ENCODE data around the gene NCOA3.

The NCOA3 gene

DNA sequence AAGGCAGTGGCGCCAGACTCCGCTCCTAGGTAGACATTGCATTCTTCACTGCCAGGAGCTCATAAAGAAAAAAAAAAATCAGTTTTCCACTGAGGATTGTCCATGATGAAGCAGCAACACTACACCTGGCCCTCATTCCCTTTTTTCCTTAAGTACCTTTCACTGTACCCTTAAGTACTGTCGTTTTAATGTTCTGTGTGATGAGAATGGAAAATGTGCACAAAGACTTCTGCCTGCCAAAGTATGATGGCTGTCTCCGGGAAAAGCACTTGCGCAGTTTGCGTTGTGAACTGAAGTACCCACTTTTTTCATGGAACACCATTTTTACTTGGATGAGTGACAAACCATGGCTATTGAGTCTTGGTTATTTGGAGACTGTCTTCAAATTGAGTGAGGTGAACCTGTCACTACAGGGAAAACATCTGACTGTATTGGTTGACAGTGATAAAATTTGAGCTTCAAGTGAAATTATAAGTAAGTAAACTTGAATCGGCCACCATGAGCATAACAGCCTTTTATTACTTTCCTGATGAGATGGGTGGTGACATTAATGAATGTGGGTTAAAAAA lies 104.8 kb downstream of the NCOA3 start:
- Histone ChIP-seq H3K36me3 (ENCODE audit: control insufficient read depth in 2 of 2, insufficient read depth in 2 of 2, low read length in 2 of 2) (no peaks in the 10 kb centered on the region), H3K4me1 (ENCODE audit: control insufficient read depth, insufficient read depth, low read length) (no peaks in the 10 kb centered on the region), H3K27me3 (ENCODE audit: control insufficient read depth in 1 of 2, insufficient read depth in 2 of 2, low read length in 2 of 2) (no peaks in the 10 kb centered on the region), H3K27ac (ENCODE audit: low read length) (no peak overlapping the region), H3K9me3 (ENCODE audit: control insufficient read depth in 2 of 2, low read length in 2 of 2) (no peaks in the 10 kb centered on the region), H3K4me3 (ENCODE audit: low read length in 2 of 2) (no peak overlapping the region), H3K9ac (ENCODE audit: low read length in 2 of 2) (no peak overlapping the region)

DNA sequence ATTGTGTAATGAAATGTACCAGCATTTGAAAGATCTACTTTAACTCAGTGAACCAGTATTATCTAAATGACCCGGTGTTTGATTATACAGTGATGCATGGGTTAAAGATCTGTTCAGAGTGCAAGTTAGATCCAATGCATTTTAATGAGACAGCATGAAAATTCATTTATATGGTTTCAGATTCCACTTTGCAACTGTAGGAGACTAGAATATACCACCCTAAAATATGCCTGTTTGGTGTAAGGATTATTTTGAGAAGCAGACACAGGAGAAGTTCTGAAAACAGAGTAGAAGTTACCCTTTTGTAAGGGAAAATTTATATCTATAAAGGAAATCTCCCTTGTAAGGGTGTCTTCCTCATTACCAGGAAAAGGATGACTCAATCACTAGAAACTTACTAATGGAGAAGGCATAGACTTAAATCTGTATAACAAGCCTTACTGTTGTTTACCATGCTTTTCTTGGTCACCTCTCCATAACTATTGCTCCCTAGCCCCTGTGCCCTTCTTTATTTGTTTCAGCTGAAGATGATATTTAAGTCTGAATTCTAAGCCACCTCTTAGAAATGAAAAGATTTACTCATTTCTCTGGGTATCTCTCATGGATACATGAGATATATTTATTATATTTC lies 105.4 kb downstream of the NCOA3 start:
- H3K4me3 ChIP-seq (ENCODE audit: low read length in 2 of 2), result no peak overlapping the region
- H3K36me3 ChIP-seq (ENCODE audit: control insufficient read depth in 2 of 2, insufficient read depth in 2 of 2, low read length in 2 of 2), result no peaks in the 10 kb centered on the region
- H3K27me3 ChIP-seq (ENCODE audit: control insufficient read depth in 1 of 2, insufficient read depth in 2 of 2, low read length in 2 of 2), result no peaks in the 10 kb centered on the region
- H3K4me1 ChIP-seq (ENCODE audit: control insufficient read depth, insufficient read depth, low read length), result no peaks in the 10 kb centered on the region
- no peak overlapping the region for H3K9ac ChIP-seq (ENCODE audit: low read length in 2 of 2)
- H3K9me3 ChIP-seq (ENCODE audit: control insufficient read depth in 2 of 2, low read length in 2 of 2), result no peaks in the 10 kb centered on the region
- H3K27ac ChIP-seq (ENCODE audit: low read length), result no peak overlapping the region

DNA sequence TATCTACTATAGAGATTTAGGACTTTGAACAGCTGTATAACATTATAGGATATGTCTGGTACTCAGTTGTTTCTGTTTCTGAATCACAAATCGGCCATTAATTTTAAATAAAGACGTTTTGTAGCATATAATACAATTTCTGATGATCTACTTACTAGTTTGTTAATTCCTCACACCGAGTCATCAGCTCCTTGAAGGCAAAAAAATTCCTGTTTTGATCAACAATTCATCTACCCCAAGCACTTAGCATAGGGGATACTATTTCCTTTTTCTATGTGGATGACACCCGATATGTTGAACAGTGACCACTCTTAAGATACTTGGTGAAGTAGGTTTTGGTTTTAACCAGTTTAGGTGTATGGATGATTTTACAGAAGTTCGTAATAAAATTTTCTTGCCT lies 107.3 kb downstream of the NCOA3 start:
- Histone ChIP-seq H3K9me3 (ENCODE audit: control insufficient read depth in 2 of 2, low read length in 2 of 2) (no peaks in the 10 kb centered on the region), H3K9ac (ENCODE audit: low read length in 2 of 2) (no peak overlapping the region), H3K4me1 (ENCODE audit: control insufficient read depth, insufficient read depth, low read length) (no peaks in the 10 kb centered on the region), H3K27me3 (ENCODE audit: control insufficient read depth in 1 of 2, insufficient read depth in 2 of 2, low read length in 2 of 2) (no peaks in the 10 kb centered on the region), H3K4me3 (ENCODE audit: low read length in 2 of 2) (no peak overlapping the region), H3K36me3 (ENCODE audit: control insufficient read depth in 2 of 2, insufficient read depth in 2 of 2, low read length in 2 of 2) (no peaks in the 10 kb centered on the region), H3K27ac (ENCODE audit: low read length) (no peak overlapping the region)

DNA sequence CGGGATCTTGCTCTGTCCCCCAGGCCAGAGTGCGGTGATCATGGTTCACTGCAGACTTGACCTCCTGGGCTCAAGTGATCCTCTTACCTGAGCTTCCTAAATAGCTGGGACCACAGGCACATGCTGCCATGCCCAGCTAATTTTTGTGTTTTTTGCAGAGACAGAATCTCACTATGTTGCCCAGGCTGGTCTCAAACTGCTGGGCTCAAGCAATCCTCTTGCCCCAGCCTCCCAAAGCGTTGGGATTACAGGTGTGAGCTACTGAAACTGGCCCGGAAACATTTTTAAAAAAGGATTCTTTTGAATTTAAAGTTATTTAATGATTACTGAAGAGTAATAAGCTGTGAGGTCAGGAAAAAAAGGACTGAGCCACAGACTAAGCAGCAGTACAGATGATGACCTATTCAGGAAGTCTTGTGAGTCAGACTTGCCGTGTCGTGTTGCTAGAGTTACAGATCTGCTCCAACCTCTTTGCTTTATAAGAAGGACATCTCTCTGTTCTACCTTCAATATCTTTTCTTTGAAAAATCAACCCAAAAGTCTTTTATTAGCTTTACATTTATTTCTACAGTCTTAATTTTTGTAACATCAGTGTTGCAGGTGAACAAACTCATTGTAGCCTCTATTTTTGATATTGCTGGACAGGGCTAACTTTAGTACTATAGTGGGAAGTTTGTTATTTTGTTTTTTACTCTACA lies 108.7 kb downstream of the NCOA3 start:
- H3K36me3 ChIP-seq (ENCODE audit: control insufficient read depth in 2 of 2, insufficient read depth in 2 of 2, low read length in 2 of 2), result no peaks in the 10 kb centered on the region
- no peaks in the 10 kb centered on the region for H3K27me3 ChIP-seq (ENCODE audit: control insufficient read depth in 1 of 2, insufficient read depth in 2 of 2, low read length in 2 of 2)
- H3K4me3 ChIP-seq (ENCODE audit: low read length in 2 of 2), result no peak overlapping the region
- H3K9ac ChIP-seq (ENCODE audit: low read length in 2 of 2), result no peak overlapping the region
- no peaks in the 10 kb centered on the region for H3K4me1 ChIP-seq (ENCODE audit: control insufficient read depth, insufficient read depth, low read length)
- no peak overlapping the region for H3K27ac ChIP-seq (ENCODE audit: low read length)
- H3K9me3 ChIP-seq (ENCODE audit: control insufficient read depth in 2 of 2, low read length in 2 of 2), result no peaks in the 10 kb centered on the region

- no peaks in the 10 kb centered on the region for H3K36me3 ChIP-seq (ENCODE audit: control insufficient read depth in 2 of 2, insufficient read depth in 2 of 2, low read length in 2 of 2)
- H3K4me1 ChIP-seq (ENCODE audit: control insufficient read depth, insufficient read depth, low read length), result no peaks in the 10 kb centered on the region
- no peak overlapping the region for H3K4me3 ChIP-seq (ENCODE audit: low read length in 2 of 2)
- H3K9me3 ChIP-seq (ENCODE audit: control insufficient read depth in 2 of 2, low read length in 2 of 2), result no peaks in the 10 kb centered on the region
- H3K9ac ChIP-seq (ENCODE audit: low read length in 2 of 2), result no peak overlapping the region
- H3K27ac ChIP-seq (ENCODE audit: low read length), result no peak overlapping the region
- no peaks in the 10 kb centered on the region for H3K27me3 ChIP-seq (ENCODE audit: control insufficient read depth in 1 of 2, insufficient read depth in 2 of 2, low read length in 2 of 2)
Observed at GRCh38 chr20:47610945-47611250, 109.2 kb downstream of the NCOA3 start.

DNA sequence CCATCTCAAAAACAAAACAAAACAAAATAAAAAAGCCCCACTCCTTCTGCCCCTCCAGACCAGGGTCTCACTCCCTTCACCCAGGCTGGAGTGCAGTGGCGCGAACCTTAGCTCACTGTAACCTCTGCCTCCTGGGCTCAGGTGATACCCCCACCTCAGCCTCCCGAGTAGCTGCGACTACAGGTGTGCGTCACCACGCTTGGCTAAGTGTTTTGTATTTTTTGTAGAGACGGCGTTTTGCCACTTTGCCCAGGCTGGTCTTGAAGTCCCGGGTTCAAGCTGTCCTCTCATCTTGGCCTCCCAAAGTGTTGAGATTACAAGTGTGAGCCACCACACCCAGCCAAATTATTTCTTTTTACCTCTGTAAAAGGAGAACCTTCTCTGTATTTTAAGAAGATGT lies 110.1 kb downstream of the NCOA3 start:
- Histone ChIP-seq H3K36me3 (ENCODE audit: control insufficient read depth in 2 of 2, insufficient read depth in 2 of 2, low read length in 2 of 2) (no peaks in the 10 kb centered on the region), H3K9ac (ENCODE audit: low read length in 2 of 2) (no peak overlapping the region), H3K4me3 (ENCODE audit: low read length in 2 of 2) (no peak overlapping the region), H3K4me1 (ENCODE audit: control insufficient read depth, insufficient read depth, low read length) (no peaks in the 10 kb centered on the region), H3K27me3 (ENCODE audit: control insufficient read depth in 1 of 2, insufficient read depth in 2 of 2, low read length in 2 of 2) (no peaks in the 10 kb centered on the region), H3K9me3 (ENCODE audit: control insufficient read depth in 2 of 2, low read length in 2 of 2) (no peaks in the 10 kb centered on the region), H3K27ac (ENCODE audit: low read length) (no peak overlapping the region)

GRCh38 chr20:47612670-47613069 lies 111.0 kb downstream of the NCOA3 start:
- H3K4me1 ChIP-seq (ENCODE audit: control insufficient read depth, insufficient read depth, low read length), result no peaks in the 10 kb centered on the region
- H3K9me3 ChIP-seq (ENCODE audit: control insufficient read depth in 2 of 2, low read length in 2 of 2), result no peaks in the 10 kb centered on the region
- H3K27ac ChIP-seq (ENCODE audit: low read length), result no peak overlapping the region
- no peak overlapping the region for H3K4me3 ChIP-seq (ENCODE audit: low read length in 2 of 2)
- H3K27me3 ChIP-seq (ENCODE audit: control insufficient read depth in 1 of 2, insufficient read depth in 2 of 2, low read length in 2 of 2), result no peaks in the 10 kb centered on the region
- H3K36me3 ChIP-seq (ENCODE audit: control insufficient read depth in 2 of 2, insufficient read depth in 2 of 2, low read length in 2 of 2), result no peaks in the 10 kb centered on the region
- no peak overlapping the region for H3K9ac ChIP-seq (ENCODE audit: low read length in 2 of 2)

DNA sequence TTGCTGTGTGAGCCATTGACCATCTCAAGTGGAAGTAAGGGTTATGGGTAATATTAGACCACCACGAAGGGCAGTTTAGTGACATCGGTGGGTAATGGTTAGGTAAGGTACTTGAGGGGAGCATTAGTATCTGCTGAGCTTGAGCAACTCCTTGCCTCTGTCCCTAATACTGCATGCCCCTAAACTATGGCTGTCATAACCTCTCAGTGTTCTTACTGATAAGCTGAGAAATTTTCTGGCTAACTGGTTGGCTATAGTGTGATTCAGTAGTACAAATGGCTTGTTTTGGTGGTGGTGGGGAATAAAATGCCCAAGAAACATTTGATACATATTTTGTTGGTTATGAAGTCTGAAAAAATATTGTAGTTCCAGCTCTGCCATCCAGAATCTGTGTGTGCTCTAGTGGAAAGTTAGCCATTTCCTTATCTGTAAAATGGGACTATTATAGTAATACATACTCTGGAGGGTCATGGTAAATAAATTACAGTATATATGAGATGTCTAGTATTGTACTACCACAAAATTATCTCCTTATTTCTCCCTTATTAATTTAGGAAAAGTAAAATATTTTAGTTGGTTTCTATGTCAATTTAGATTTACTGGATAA lies 113.1 kb downstream of the NCOA3 start:
- H3K27me3 ChIP-seq (ENCODE audit: control insufficient read depth in 1 of 2, insufficient read depth in 2 of 2, low read length in 2 of 2), result no peaks in the 10 kb centered on the region
- H3K9me3 ChIP-seq (ENCODE audit: control insufficient read depth in 2 of 2, low read length in 2 of 2), result no peaks in the 10 kb centered on the region
- H3K27ac ChIP-seq (ENCODE audit: low read length), result no peak overlapping the region
- no peak overlapping the region for H3K4me3 ChIP-seq (ENCODE audit: low read length in 2 of 2)
- H3K4me1 ChIP-seq (ENCODE audit: control insufficient read depth, insufficient read depth, low read length), result no peaks in the 10 kb centered on the region
- no peaks in the 10 kb centered on the region for H3K36me3 ChIP-seq (ENCODE audit: control insufficient read depth in 2 of 2, insufficient read depth in 2 of 2, low read length in 2 of 2)
- H3K9ac ChIP-seq (ENCODE audit: low read length in 2 of 2), result no peak overlapping the region

DNA sequence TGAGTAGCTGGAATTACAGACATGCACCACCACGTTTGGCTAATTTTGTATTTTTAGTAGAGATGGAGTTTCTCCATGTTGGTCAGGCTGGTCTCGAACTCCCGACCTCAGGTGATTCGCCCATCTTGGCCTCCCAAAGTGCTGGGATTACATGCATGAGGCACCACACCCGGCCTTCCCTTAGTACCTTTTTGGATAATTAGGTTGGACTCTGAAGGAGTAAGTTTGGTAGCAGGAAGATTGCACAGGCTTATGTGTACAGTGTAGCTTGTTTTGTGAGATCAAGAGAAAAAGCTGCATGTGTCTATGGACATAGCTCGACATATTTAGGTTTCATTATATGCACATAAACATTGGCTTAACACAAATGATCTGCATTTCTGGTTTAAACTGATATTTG lies 116.8 kb downstream of the NCOA3 start:
- Histone ChIP-seq H3K4me1 (ENCODE audit: control insufficient read depth, insufficient read depth, low read length) (no peaks in the 10 kb centered on the region), H3K27ac (ENCODE audit: low read length) (no peak overlapping the region)

DNA sequence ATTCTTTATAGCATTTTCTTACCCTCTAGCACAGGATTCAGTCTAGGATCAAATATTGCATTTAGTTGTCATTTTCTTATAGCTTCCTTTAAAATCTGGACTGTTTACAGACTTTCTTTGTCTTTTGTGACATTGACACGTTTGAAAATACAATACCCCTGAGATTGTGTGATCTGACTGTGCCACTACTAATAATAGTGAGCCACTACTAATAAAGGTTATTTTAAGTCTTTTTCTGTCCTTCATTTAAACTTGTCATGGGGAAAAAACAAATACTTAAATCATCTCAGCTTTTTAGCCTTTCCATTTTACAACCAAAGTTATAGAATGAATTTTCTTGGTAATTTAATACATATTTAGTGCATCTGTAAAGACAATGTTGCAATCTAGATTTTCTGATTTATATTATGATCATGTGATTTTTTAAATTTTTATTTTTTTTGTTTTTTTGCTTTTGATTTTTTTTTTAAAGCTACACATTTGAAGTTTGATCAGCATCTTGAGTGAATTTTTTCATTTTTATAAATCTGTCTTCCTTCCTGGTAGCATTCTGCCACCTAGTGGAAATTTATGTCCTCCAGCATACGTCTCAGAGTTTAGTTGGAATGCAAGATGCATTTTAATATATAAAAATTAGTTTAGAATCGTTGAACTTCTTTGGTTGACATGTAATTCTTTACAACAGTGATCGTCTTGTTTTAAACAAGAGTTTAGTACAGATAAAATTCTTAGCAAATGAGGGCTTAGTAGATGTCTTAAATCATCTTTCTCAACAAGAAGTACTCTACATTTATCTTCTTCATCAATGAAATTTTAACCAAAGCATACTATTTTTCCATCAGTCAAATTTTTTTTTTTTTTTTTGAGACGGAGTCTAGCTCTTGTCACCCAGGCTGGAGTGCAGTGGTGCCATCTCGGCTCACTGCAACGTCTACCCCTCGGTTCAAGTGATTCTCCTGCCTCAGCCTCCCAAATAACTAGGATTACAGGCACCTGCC lies 119.4 kb downstream of the NCOA3 start:
- H3K4me3 ChIP-seq (ENCODE audit: low read length in 2 of 2), result no peak overlapping the region
- peaks cover 3 to 6% of the 10 kb centered on the region in 2 donors for H3K36me3 ChIP-seq (ENCODE audit: control insufficient read depth in 2 of 2, insufficient read depth in 2 of 2, low read length in 2 of 2)
- H3K9me3 ChIP-seq (ENCODE audit: control insufficient read depth in 2 of 2, low read length in 2 of 2), result no peaks in the 10 kb centered on the region
- H3K27me3 ChIP-seq (ENCODE audit: control insufficient read depth in 1 of 2, insufficient read depth in 2 of 2, low read length in 2 of 2), result no peaks in the 10 kb centered on the region
- no peak overlapping the region for H3K9ac ChIP-seq (ENCODE audit: low read length in 2 of 2)
- H3K4me1 ChIP-seq (ENCODE audit: control insufficient read depth, insufficient read depth, low read length), result no peaks in the 10 kb centered on the region
- no peak overlapping the region for H3K27ac ChIP-seq (ENCODE audit: low read length)

More for the DNA sequence above, 116.8 kb downstream of the NCOA3 start:
- Histone ChIP-seq H3K27me3 (ENCODE audit: control insufficient read depth in 1 of 2, insufficient read depth in 2 of 2, low read length in 2 of 2) (no peaks in the 10 kb centered on the region), H3K36me3 (ENCODE audit: control insufficient read depth in 2 of 2, insufficient read depth in 2 of 2, low read length in 2 of 2) (peaks cover 0 to 6% of the 10 kb centered on the region in 2 donors), H3K9ac (ENCODE audit: low read length in 2 of 2) (no peak overlapping the region), H3K4me3 (ENCODE audit: low read length in 2 of 2) (no peak overlapping the region), H3K9me3 (ENCODE audit: control insufficient read depth in 2 of 2, low read length in 2 of 2) (no peaks in the 10 kb centered on the region)
